HCT116 (cell line): ENCODE measurements around the gene HTR5A. TPM values are rescaled to one million over a fixed set of nuclear protein-coding genes. Genes with fewer than 3 reads are reported as not detected.

Experiments used
- ATAC-seq: fragments of 200-7000 bp; cut with Tn5 transposase; 2 replicates; pipeline ENCODE4 v1.9.1; 2020; ENCODE audit warnings: mild to moderate bottlenecking, moderate library complexity
- BruUV-seq: library from RNA; stranded (reverse); fragments of 400-500 nt; replicated peaks from 2 replicates; lab custom pipeline; 2021; lab: Mats Ljungman, UMichigan
- CTCF ChIA-PET: fragments of 300-600 bp; sonication (Branson Sonifier 250); formaldehyde crosslinking; loops from one replicate; lab custom pipeline; 2021; ENCODE audit warnings: antibody characterized with exemption; lab: Charles Lee
- POLR2A ChIA-PET: fragments of 300-600, 350-600 bp; sonication (Branson Sonifier 250); formaldehyde crosslinking; loops from one replicate; lab custom pipeline; 2021; ENCODE audit warnings: antibody characterized with exemption; lab: Charles Lee
- RAD21 ChIA-PET, 2 experiments: fragments of 300-600 bp; sonication (Branson Sonifier 250); formaldehyde crosslinking; loops; one replicate each; lab custom pipeline; 2023; ENCODE audit warnings: low total read pairs in 2 of 2; ENCODE audit not compliant: uncharacterized antibody in 2 of 2, unreplicated experiment in 2 of 2, low non-redundant PET in 1 of 2; lab: Charles Lee
- DNase-seq: peaks from one replicate; pipeline ENCODE4 v3.0.0-alpha.2; 2010; ENCODE audit warnings: low read depth, low spot score
- H2AFZ ChIP-seq: fragments of 200-600 bp; shearing (Covaris generic), sonication (generic); 2 replicates; pipeline ENCODE4 v1.6.1; 2017; ENCODE audit warnings: low read depth, mixed run types, mixed read lengths, antibody characterized with exemption, low read length; ENCODE audit not compliant: poor library complexity, severe bottlenecking
- H3K27ac ChIP-seq: 2 replicates; pipeline ENCODE4 v1.5.1; 2012; ENCODE audit warnings: low read depth, low read length
- H3K27me3 ChIP-seq: fragments of 200-600 bp; sonication (generic); 2 replicates; pipeline ENCODE4 v1.6.1; 2016; ENCODE audit warnings: mixed run types, low read length, mixed read lengths; ENCODE audit not compliant: insufficient read depth
- H3K36me3 ChIP-seq, 2 experiments: fragments of 200-500 bp in 1 of 2; fragments of 200-600 bp in 1 of 2; sonication (Bioruptor generic) in 1 of 2; sonication (generic) in 1 of 2; 2 replicates each; pipeline versions ENCODE4 v1.5.1 to v1.6.1; 2014 to 2016; ENCODE audit warnings: low read length in 2 of 2, inconsistent platforms in 1 of 2, mixed read lengths in 1 of 2, mixed run types in 1 of 2; ENCODE audit not compliant: insufficient read depth in 2 of 2, control insufficient read depth in 1 of 2
- H3K4me1 ChIP-seq, 2 experiments: fragments of 200-600 bp in 1 of 2; sonication (generic) in 1 of 2; 2 replicates each; pipeline versions ENCODE4 v1.5.1 to v1.6.1; 2012 to 2017; ENCODE audit warnings: low read length in 2 of 2, inconsistent platforms in 1 of 2, mild to moderate bottlenecking in 1 of 2, mixed read lengths in 1 of 2, mixed run types in 1 of 2, moderate library complexity in 1 of 2; ENCODE audit not compliant: insufficient read depth in 2 of 2, control insufficient read depth in 1 of 2
- H3K4me2 ChIP-seq: fragments of 200-600 bp; sonication (generic); 2 replicates; pipeline ENCODE4 v1.6.1; 2017; ENCODE audit warnings: mixed run types, low read length, mixed read lengths
- H3K4me3 ChIP-seq, 2 experiments: fragments of 200-600 bp in 1 of 2; sonication (generic) in 1 of 2; replicated peaks in 1 of 2; 2 replicates each; pipeline ENCODE4 v1.5.1; 2011 to 2016; ENCODE audit warnings: low read length in 2 of 2, control low read depth in 1 of 2, low read depth in 1 of 2, mild to moderate bottlenecking in 1 of 2, mixed read lengths in 1 of 2, mixed run types in 1 of 2
- H3K79me2 ChIP-seq: fragments of 200-600 bp; sonication (generic); 2 replicates; pipeline ENCODE4 v1.6.1; 2017; ENCODE audit warnings: mild to moderate bottlenecking, mixed run types, low read length, moderate library complexity, mixed read lengths; ENCODE audit not compliant: insufficient read depth
- H3K9ac ChIP-seq: fragments of 200-600 bp; sonication (generic); 2 replicates; pipeline ENCODE4 v1.6.1; 2016; ENCODE audit warnings: low read length, mixed read lengths
- H3K9me2 ChIP-seq: fragments of 200-600 bp; sonication (generic), shearing (Covaris generic); 2 replicates; pipeline ENCODE4 v1.6.1; 2017; ENCODE audit warnings: mixed run types, mild to moderate bottlenecking, moderate library complexity; ENCODE audit not compliant: insufficient read depth
- H3K9me3 ChIP-seq, 2 experiments: fragments of 200-500 bp in 1 of 2; fragments of 200-600 bp in 1 of 2; sonication (Bioruptor generic) in 1 of 2; sonication (generic) in 1 of 2; 2 replicates each; pipeline ENCODE4 v1.6.1; 2014 to 2017; ENCODE audit warnings: low read length in 2 of 2, mixed read lengths in 2 of 2, inconsistent platforms in 1 of 2, low read depth in 1 of 2, mild to moderate bottlenecking in 1 of 2, mixed run types in 1 of 2, moderate library complexity in 1 of 2; ENCODE audit not compliant: control insufficient read depth in 1 of 2, insufficient read depth in 1 of 2
- H4K20me1 ChIP-seq: fragments of 200-600 bp; sonication (generic), shearing (Covaris generic); 2 replicates; pipeline ENCODE4 v1.6.1; 2017; ENCODE audit warnings: mixed run types, mild to moderate bottlenecking, moderate library complexity; ENCODE audit not compliant: insufficient read depth
- CBX3 ChIP-seq: IDR thresholded peaks from 2 replicates; pipeline ENCODE4 v1.6.1; 2012; ENCODE audit warnings: low read depth
- CEBPB ChIP-seq: IDR thresholded peaks from 2 replicates; pipeline ENCODE4 v1.6.1; 2012; ENCODE audit warnings: low read depth
- ELF1 ChIP-seq: IDR thresholded peaks from 2 replicates; pipeline ENCODE4 v1.6.1; 2012; ENCODE audit warnings: low read depth, borderline replicate concordance
- FOSL1 ChIP-seq: IDR thresholded peaks from 2 replicates; pipeline ENCODE4 v1.6.1; 2012; ENCODE audit warnings: low read depth
- JUND ChIP-seq: IDR thresholded peaks from 2 replicates; pipeline ENCODE4 v1.6.1; 2012
- RAD21 ChIP-seq: IDR thresholded peaks from 2 replicates; pipeline ENCODE4 v1.6.1; 2012; ENCODE audit warnings: low read depth, mild to moderate bottlenecking
- REST ChIP-seq: IDR thresholded peaks from 2 replicates; pipeline ENCODE4 v1.6.1; 2012; ENCODE audit warnings: low read depth
- SIN3A ChIP-seq: IDR thresholded peaks from 2 replicates; pipeline ENCODE4 v1.6.1; 2012; ENCODE audit warnings: low read depth
- SP1 ChIP-seq: IDR thresholded peaks from 2 replicates; pipeline ENCODE4 v1.6.1; 2012; ENCODE audit warnings: low read depth
- YY1 ChIP-seq: IDR thresholded peaks from 2 replicates; pipeline ENCODE4 v1.6.1; 2011; ENCODE audit warnings: low read length, low read depth, moderate library complexity, mild to moderate bottlenecking; ENCODE audit not compliant: insufficient replicate concordance; ENCODE audit errors: extremely low read depth
- ZBTB33 ChIP-seq: IDR thresholded peaks from 2 replicates; pipeline ENCODE4 v1.6.1; 2011; ENCODE audit warnings: mild to moderate bottlenecking, low read length, moderate library complexity; ENCODE audit not compliant: insufficient replicate concordance; ENCODE audit errors: extremely low read depth
- intact Hi-C: fragments of 100-400 bp; cut with micrococcal nuclease; formaldehyde crosslinking; loops from 2 replicates; pipeline ENCODE4 v1.10.0; 2022
- total RNA-seq: library from RNA; stranded (reverse); gene quantifications from one replicate; pipeline ENCODE4 v1.2.1, GENCODE V29; 2021; ENCODE audit not compliant: unreplicated experiment

The HTR5A gene
- total RNA-seq, 1 experiment from 2014 or later = not detected

- H3K27me3 ChIP-seq = no peaks in the 10 kb centered on the region
- ChIA-PET CTCF (no interaction called here), POLR2A (no interaction called here), RAD21 (no interaction called here)
- H4K20me1 ChIP-seq = no peaks in the 10 kb centered on the region
- no peaks in the 10 kb centered on the region for H3K36me3 ChIP-seq
- H3K27ac ChIP-seq = no peak overlapping the region
- no peak overlapping the region for H3K9ac ChIP-seq
- DNase-seq (no peak), ATAC-seq (no peak)
- H2AFZ ChIP-seq = no peak overlapping the region
- no peaks in the 10 kb centered on the region for H3K9me3 ChIP-seq
- no peaks in the 10 kb centered on the region for H3K79me2 ChIP-seq
- BruUV-seq = no TSS peak
- no peaks in the 10 kb centered on the region for H3K4me1 ChIP-seq
- H3K4me2 ChIP-seq = no peak overlapping the region
- no peak for TF ChIP-seq FOSL1
- TF ChIP-seq CBX3 = no peak
- no peak for TF ChIP-seq REST
- no peak for TF ChIP-seq RAD21
- TF ChIP-seq SIN3A = no peak
- no peak for TF ChIP-seq YY1
- no peak for TF ChIP-seq SP1
- no peak for TF ChIP-seq ELF1
- TF ChIP-seq JUND = no peak
- TF ChIP-seq ZBTB33 = no peak
- no peak for TF ChIP-seq CEBPB
- H3K9me2 ChIP-seq = no peaks in the 10 kb centered on the region
- intact Hi-C loops = no loop called here
- H3K4me3 ChIP-seq = no peak overlapping the region
Observed at GRCh38 chr7:155021699-155022145, 48.4 kb upstream of the HTR5A start.
